Upper lobe of left lung (tissue), 4 donors: ENCODE data around the gene OR6J1.
"Not testable (repeated sequence)": the region's sequence is repeated elsewhere in the genome, so short reads cannot be mapped to it uniquely, and the experiment has no call there.

Source experiments
- EP300 ChIP-seq, 4 donors: sonication (generic); formaldehyde crosslinking; IDR thresholded peaks; one replicate each; pipeline ENCODE4 v1.5.1; 2017; ENCODE audit warnings: antibody characterized with exemption in 4 of 4, control low read depth in 2 of 4
- POLR2A ChIP-seq, 4 donors: fragments of 450-650 bp; IDR thresholded peaks; one replicate each; pipeline ENCODE4 v1.5.1; 2016 to 2017; ENCODE audit warnings: antibody characterized with exemption in 4 of 4, mild to moderate bottlenecking in 2 of 4
- POLR2AphosphoS5 ChIP-seq, 2 donors: sonication (generic); formaldehyde crosslinking; IDR thresholded peaks; one replicate each; pipeline ENCODE4 v1.5.1; 2017; ENCODE audit warnings: antibody characterized with exemption in 2 of 2
- TF ChIP-seq, protein P1 (sequence below), 6 experiments: fragments of 450-650 bp in 4 of 6; fragments of 200-600 bp in 2 of 6; sonication (generic) in 2 of 6; IDR thresholded peaks; one replicate each; pipeline ENCODE4 v1.5.1; 2016 to 2019; ENCODE audit warnings: antibody characterized with exemption in 6 of 6

DNA sequence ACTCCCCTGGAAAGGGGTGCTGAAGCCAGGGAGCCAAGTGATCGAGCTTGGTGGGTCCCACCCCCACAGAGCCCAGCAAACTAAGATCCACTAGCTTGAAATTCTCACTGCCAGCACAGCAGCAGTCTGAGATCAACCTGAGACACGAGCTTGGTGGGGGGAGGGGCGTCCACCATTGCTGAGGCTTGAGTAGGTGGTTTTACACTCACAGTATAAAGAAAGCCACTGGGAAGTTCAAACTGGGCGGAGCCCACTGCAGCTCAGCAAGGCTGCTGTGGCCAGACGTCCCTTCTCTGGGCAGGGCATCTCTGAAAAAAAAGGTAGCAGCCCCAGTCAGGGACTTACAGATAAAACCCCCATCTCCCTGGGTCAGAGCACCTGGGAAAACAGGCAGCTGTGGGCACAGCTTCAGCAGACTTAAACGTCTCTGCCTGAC is 42.0 kb upstream of the OR6J1 start:
- TF ChIP-seq, protein P1, sequence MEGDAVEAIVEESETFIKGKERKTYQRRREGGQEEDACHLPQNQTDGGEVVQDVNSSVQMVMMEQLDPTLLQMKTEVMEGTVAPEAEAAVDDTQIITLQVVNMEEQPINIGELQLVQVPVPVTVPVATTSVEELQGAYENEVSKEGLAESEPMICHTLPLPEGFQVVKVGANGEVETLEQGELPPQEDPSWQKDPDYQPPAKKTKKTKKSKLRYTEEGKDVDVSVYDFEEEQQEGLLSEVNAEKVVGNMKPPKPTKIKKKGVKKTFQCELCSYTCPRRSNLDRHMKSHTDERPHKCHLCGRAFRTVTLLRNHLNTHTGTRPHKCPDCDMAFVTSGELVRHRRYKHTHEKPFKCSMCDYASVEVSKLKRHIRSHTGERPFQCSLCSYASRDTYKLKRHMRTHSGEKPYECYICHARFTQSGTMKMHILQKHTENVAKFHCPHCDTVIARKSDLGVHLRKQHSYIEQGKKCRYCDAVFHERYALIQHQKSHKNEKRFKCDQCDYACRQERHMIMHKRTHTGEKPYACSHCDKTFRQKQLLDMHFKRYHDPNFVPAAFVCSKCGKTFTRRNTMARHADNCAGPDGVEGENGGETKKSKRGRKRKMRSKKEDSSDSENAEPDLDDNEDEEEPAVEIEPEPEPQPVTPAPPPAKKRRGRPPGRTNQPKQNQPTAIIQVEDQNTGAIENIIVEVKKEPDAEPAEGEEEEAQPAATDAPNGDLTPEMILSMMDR (IDR thresholded peaks at IDR 0.05): not testable (repeated sequence)
- not testable (repeated sequence) for TF ChIP-seq POLR2A, EP300, POLR2AphosphoS5 (IDR thresholded peaks at IDR 0.05)
